WERI-Rb-1 (cell line): ENCODE measurements around the gene CRACR2A.

Source experiments
- DNase-seq: peaks from one replicate; pipeline ENCODE4 v3.0.0-alpha.2; 2020
- H3K27ac ChIP-seq: fragments of 250-450 bp; sonication (Bioruptor Pico); 2 replicates; pipeline ENCODE4 v1.5.1; 2020; ENCODE audit warnings: mild to moderate bottlenecking, moderate library complexity
- H3K27me3 ChIP-seq: fragments of 250-450 bp; sonication (Bioruptor Pico); 2 replicates; pipeline ENCODE4 v1.5.1; 2021; ENCODE audit warnings: mild to moderate bottlenecking, low read depth, moderate library complexity; ENCODE audit not compliant: insufficient read depth, severe bottlenecking
- H3K36me3 ChIP-seq: fragments of 250-450 bp; sonication (Bioruptor Pico); 2 replicates; pipeline ENCODE4 v1.5.1; 2020; ENCODE audit warnings: mild to moderate bottlenecking, moderate library complexity
- H3K4me3 ChIP-seq: 2 replicates; pipeline ENCODE4 v1.5.1; 2011; ENCODE audit warnings: low read depth, mild to moderate bottlenecking, control low read depth, low read length
- H3K9me3 ChIP-seq: fragments of 250-450 bp; sonication (Bioruptor Pico); 2 replicates; pipeline ENCODE4 v1.5.1; 2021; ENCODE audit warnings: mild to moderate bottlenecking, moderate library complexity; ENCODE audit not compliant: severe bottlenecking
- CTCF ChIP-seq: IDR thresholded peaks from 2 replicates; pipeline ENCODE4 v1.5.1; 2011; ENCODE audit warnings: low read depth, mild to moderate bottlenecking, control low read depth, inconsistent platforms, low read length

The CRACR2A gene

GRCh38 chr12:3725388-3726115, 27.4 kb downstream of the CRACR2A start:
- TF ChIP-seq CTCF: no peak
- Histone ChIP-seq H3K4me3 (no peak overlapping the region), H3K27me3 (no peaks in the 10 kb centered on the region), H3K36me3 (no peaks in the 10 kb centered on the region), H3K9me3 (no peaks in the 10 kb centered on the region), H3K27ac (no peak overlapping the region)
- DNase-seq: no peak

GRCh38 chr12:3723916-3724805, 28.7 kb downstream of the CRACR2A start:
- no peak for TF ChIP-seq CTCF
- no peaks in the 10 kb centered on the region for H3K27me3 ChIP-seq
- no peak overlapping the region for H3K4me3 ChIP-seq
- H3K36me3 ChIP-seq: no peaks in the 10 kb centered on the region
- H3K9me3 ChIP-seq: no peaks in the 10 kb centered on the region
- H3K27ac ChIP-seq: no peak overlapping the region
- DNase-seq: no peak

- no peaks in the 10 kb centered on the region for H3K36me3 ChIP-seq
- no peaks in the 10 kb centered on the region for H3K27me3 ChIP-seq
- H3K9me3 ChIP-seq: no peaks in the 10 kb centered on the region
- DNase-seq: no peak
- H3K4me3 ChIP-seq: no peak overlapping the region
- no peak for TF ChIP-seq CTCF
- no peak overlapping the region for H3K27ac ChIP-seq
Observed at GRCh38 chr12:3722368-3722767, 30.5 kb downstream of the CRACR2A start.

- no peak for TF ChIP-seq CTCF
- Histone ChIP-seq H3K27ac (no peak overlapping the region), H3K27me3 (no peaks in the 10 kb centered on the region), H3K4me3 (no peak overlapping the region), H3K9me3 (no peaks in the 10 kb centered on the region), H3K36me3 (no peaks in the 10 kb centered on the region)
- no peak for DNase-seq
Observed at GRCh38 chr12:3720772-3721171, 32.1 kb downstream of the CRACR2A start.

- TF ChIP-seq CTCF: no peak
- no peak overlapping the region for H3K27ac ChIP-seq
- no peak overlapping the region for H3K4me3 ChIP-seq
- no peak for DNase-seq
- no peaks in the 10 kb centered on the region for H3K27me3 ChIP-seq
- no peaks in the 10 kb centered on the region for H3K9me3 ChIP-seq
- H3K36me3 ChIP-seq: no peaks in the 10 kb centered on the region
Observed at GRCh38 chr12:3718100-3718499, 34.8 kb downstream of the CRACR2A start.
